Fibroblast of upper back skin (primary cell): ENCODE measurements around the gene HPS4.

ENCODE experiments used
- DNase-seq: peaks from one replicate; pipeline ENCODE4 v3.0.0-alpha.2; 2013

The HPS4 gene

GRCh38 chr22:26463101-26463661 lies 20.4 kb downstream of the HPS4 start:
- no peak for DNase-seq

GRCh38 chr22:26462641-26463040 lies 20.9 kb downstream of the HPS4 start:
- no peak for DNase-seq

GRCh38 chr22:26462051-26462450 lies 21.5 kb downstream of the HPS4 start:
- no peak for DNase-seq

- DNase-seq, result peak; percentile 41
Measured at GRCh38 chr22:26461188-26461810, 22.3 kb downstream of the HPS4 start.

- no peak for DNase-seq
Measured at GRCh38 chr22:26460202-26460601, 23.4 kb downstream of the HPS4 start.

- no peak for DNase-seq
Measured at GRCh38 chr22:26457661-26458272, 25.8 kb downstream of the HPS4 start.

- no peak for DNase-seq
Measured at GRCh38 chr22:26453812-26454500, 29.6 kb downstream of the HPS4 start.

GRCh38 chr22:26453216-26453615 lies 30.4 kb downstream of the HPS4 start:
- DNase-seq, result no peak

- no peak for DNase-seq
Measured at GRCh38 chr22:26452236-26453016, 31.2 kb downstream of the HPS4 start.

GRCh38 chr22:26450453-26451185 lies 33.0 kb downstream of the HPS4 start:
- DNase-seq, result no peak

GRCh38 chr22:26448941-26449340 lies 34.6 kb downstream of the HPS4 start:
- DNase-seq, result no peak

- no peak for DNase-seq
Measured at GRCh38 chr22:26448334-26448733, 35.2 kb downstream of the HPS4 start.

GRCh38 chr22:26447584-26448329 lies 35.8 kb downstream of the HPS4 start:
- DNase-seq, result no peak

GRCh38 chr22:26446808-26447515 lies 36.6 kb downstream of the HPS4 start:
- DNase-seq, result no peak

GRCh38 chr22:26445577-26446275 lies 37.9 kb downstream of the HPS4 start:
- no peak for DNase-seq

- no peak for DNase-seq
Measured at GRCh38 chr22:26444777-26445176, 38.8 kb downstream of the HPS4 start.

GRCh38 chr22:26443901-26444690 lies 39.5 kb downstream of the HPS4 start:
- DNase-seq, result no peak

GRCh38 chr22:26442086-26442756 lies 41.4 kb downstream of the HPS4 start:
- DNase-seq, result no peak

GRCh38 chr22:26439559-26439958 lies 44.0 kb downstream of the HPS4 start:
- DNase-seq, result no peak
